Upper lobe of right lung (tissue), 1 donor: ENCODE results near the gene BCL11B. TPM values are rescaled to one million over a fixed set of nuclear protein-coding genes. Genes with fewer than 3 reads are reported as not detected.

ENCODE experiments used
- ATAC-seq: fragments of 200-7000 bp; cut with Tn5 transposase; one replicate; pipeline ENCODE4 v1.9.1; 2020; ENCODE audit warnings: mild to moderate bottlenecking, moderate library complexity
- DNase-seq: peaks from one replicate; pipeline ENCODE4 v3.0.0-alpha.2; 2020
- H3K27ac ChIP-seq: fragments of 200-600 bp; one replicate; pipeline ENCODE4 v1.8.0; 2022
- H3K27me3 ChIP-seq: fragments of 200-600 bp; one replicate; pipeline ENCODE4 v1.8.0; 2022; ENCODE audit warnings: mild to moderate bottlenecking
- H3K36me3 ChIP-seq: fragments of 200-600 bp; one replicate; pipeline ENCODE4 v1.8.0; 2022
- H3K4me1 ChIP-seq: fragments of 200-600 bp; one replicate; pipeline ENCODE4 v1.8.0; 2022
- H3K4me3 ChIP-seq: fragments of 200-600 bp; one replicate; pipeline ENCODE4 v1.8.0; 2022; ENCODE audit warnings: mild to moderate bottlenecking
- H3K9me3 ChIP-seq: fragments of 200-600 bp; one replicate; pipeline ENCODE4 v1.8.0; 2022
- CTCF ChIP-seq: fragments of 200-600 bp; IDR thresholded peaks from one replicate; pipeline ENCODE4 v1.8.0; 2022; ENCODE audit warnings: antibody characterized with exemption
- intact Hi-C: fragments of 100-400 bp; cut with DNase I; formaldehyde crosslinking; loops from one replicate; pipeline ENCODE4 v1.11.0; 2022
- total RNA-seq: library from RNA; stranded (reverse); fragmentation: NEBNext Ultra II Directional; extraction: Animal tissue kit (Norgen Biotek cat#: 25700); gene quantifications from one replicate; pipeline ENCODE4 v1.2.1, GENCODE V29; 2021
- donor health status: DM: no; HTN: yes; CAD: no; lungs with severe emphysema.

BCL11B gene
- total RNA-seq, 1 donor from 2014 or later = 2.4 TPM

DNA sequence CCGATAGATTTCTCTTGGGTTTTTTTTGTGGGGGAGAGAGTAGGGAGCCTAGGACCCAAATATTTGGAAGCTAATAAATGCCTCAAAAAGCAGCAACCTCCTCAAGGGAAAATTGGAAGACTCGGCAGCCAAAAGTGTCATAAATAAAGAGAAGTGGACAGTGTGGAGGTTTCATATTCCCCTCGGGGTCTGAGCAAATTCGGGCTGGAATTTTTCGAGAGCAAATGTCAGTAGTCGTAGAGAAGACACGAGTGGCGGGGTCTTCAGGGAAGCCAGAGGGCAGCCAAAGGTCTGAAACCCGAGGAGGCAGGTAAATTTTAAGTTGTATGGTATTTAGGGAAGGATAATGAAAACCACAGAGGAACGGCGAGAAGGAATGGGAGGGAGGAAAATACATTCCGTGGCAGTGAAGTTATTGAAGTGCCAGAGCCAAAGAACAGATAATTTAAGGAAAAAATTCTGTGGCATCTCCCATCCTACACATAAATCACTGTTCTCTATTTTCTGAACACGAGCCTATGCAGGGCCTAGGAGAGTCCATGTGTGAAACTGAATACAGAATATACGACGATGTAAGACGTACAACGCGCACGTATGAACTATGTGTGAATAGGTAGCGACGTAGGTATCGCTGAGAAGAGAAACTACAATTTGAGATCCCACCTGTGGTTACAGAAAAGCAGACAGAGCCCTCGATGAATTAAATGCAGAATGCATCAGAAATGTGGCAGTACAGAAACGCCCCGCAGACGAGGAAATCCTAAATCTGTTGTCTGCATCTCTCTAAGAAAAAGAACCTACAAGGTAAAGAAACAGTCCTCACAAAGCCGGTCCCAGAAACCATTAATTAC lies 12.9 kb downstream of the BCL11B start:
- Histone ChIP-seq H3K27ac (no peak overlapping the region), H3K9me3 (no peaks in the 10 kb centered on the region), H3K27me3 (peaks cover 33% of the 10 kb centered on the region), H3K4me1 (no peaks in the 10 kb centered on the region), H3K4me3 (peak overlapping the region; percentile 10), H3K36me3 (no peaks in the 10 kb centered on the region)
- ATAC-seq (no peak), DNase-seq (no peak)
- intact Hi-C loops = no loop called here
- TF ChIP-seq CTCF = no peak

- peaks cover 35% of the 10 kb centered on the region for H3K27me3 ChIP-seq
- peak overlapping the region; percentile 10 for H3K4me3 ChIP-seq
- no peaks in the 10 kb centered on the region for H3K4me1 ChIP-seq
- no peaks in the 10 kb centered on the region for H3K36me3 ChIP-seq
- intact Hi-C loops = no loop called here
- no peak for ATAC-seq
- no peak for DNase-seq
- no peak overlapping the region for H3K27ac ChIP-seq
- no peak for TF ChIP-seq CTCF
- H3K9me3 ChIP-seq = no peaks in the 10 kb centered on the region
Measured at GRCh38 chr14:99258341-99258861, 13.6 kb downstream of the BCL11B start.

DNA sequence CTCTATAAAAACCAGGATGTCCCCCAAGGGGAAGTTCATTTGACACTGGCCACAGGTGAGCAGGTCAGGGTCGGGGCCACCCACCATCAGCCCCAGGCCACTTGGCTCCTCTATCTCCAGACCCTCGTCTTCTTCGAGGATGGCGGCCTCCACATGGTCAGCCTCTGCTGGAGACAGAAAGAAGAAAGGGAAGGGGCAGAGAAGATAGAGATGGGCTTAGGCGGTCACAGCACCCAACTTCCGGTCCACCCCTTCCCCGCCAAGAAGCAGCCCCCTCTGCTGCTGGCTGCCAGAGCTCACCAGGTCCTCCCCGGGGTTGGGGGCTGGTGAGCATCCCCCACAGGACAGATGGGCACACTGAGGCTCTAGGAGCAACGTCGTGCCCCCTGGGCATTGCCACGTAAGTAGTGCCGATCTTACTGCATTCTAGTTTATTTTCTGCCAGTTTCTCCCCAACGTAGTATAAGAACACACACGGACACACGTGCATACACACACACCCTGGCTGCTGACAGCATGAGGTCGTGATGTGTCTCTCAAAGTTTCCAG lies 14.2 kb downstream of the BCL11B start:
- no peak for DNase-seq
- no peaks in the 10 kb centered on the region for H3K36me3 ChIP-seq
- no peak for TF ChIP-seq CTCF
- no peak overlapping the region for H3K27ac ChIP-seq
- intact Hi-C loops = no loop called here
- no peaks in the 10 kb centered on the region for H3K9me3 ChIP-seq
- peaks cover 30% of the 10 kb centered on the region for H3K27me3 ChIP-seq
- no peak overlapping the region for H3K4me3 ChIP-seq
- no peaks in the 10 kb centered on the region for H3K4me1 ChIP-seq
- no peak for ATAC-seq

GRCh38 chr14:99257122-99257672 lies 14.8 kb downstream of the BCL11B start:
- TF ChIP-seq CTCF = no peak

DNA sequence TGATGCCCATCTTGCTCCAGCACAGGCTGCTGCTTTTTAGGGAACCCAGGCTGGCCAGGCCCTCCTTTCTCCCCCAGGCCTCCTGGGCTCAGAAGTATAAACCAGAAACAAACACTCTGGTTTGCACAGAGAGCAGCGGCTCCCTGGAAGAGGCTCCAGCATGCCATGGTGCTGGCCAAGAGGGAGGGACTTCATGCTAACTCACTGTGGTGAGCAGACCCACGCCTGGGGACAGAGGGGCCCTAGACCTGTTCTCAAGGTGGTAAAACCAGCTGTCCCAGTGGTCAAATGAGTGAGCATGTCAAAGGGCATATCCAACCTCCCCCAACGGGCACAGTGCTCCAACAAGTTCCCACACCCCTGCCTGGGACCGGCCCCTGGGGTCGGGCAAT lies 15.5 kb downstream of the BCL11B start:
- no peak for TF ChIP-seq CTCF
- Histone ChIP-seq H3K36me3 (no peaks in the 10 kb centered on the region), H3K4me1 (no peaks in the 10 kb centered on the region), H3K9me3 (no peaks in the 10 kb centered on the region), H3K27ac (no peak overlapping the region), H3K4me3 (no peak overlapping the region), H3K27me3 (peaks cover 19% of the 10 kb centered on the region)
- DNase-seq (no peak), ATAC-seq (no peak)
- intact Hi-C loops = no loop called here

More at GRCh38 chr14:99257122-99257672, 14.8 kb downstream of the BCL11B start:
- Histone ChIP-seq H3K4me3 (no peak overlapping the region), H3K36me3 (no peaks in the 10 kb centered on the region), H3K4me1 (no peaks in the 10 kb centered on the region), H3K9me3 (no peaks in the 10 kb centered on the region), H3K27me3 (peaks cover 25% of the 10 kb centered on the region), H3K27ac (no peak overlapping the region)
- no peak for ATAC-seq
- DNase-seq = no peak
- intact Hi-C loops = no loop called here
